Memory B cell (primary cell): ENCODE measurements around the gene DNAH3.
"Not testable (repeated sequence)": the region's sequence is repeated elsewhere in the genome, so short reads cannot be mapped to it uniquely, and the experiment has no call there.

Experiments
- ATAC-seq: fragments of 150-1000 bp; cut with Tn5 transposase; 2 replicates; pipeline ENCODE4 v1.10.0; 2021; ENCODE audit warnings: low read depth, mild to moderate bottlenecking, moderate library complexity
- DNase-seq, 2 donors: peaks; one replicate each; pipeline ENCODE4 v3.0.0; 2022; ENCODE audit warnings: low spot score in 2 of 2
- H3K27ac Mint-ChIP-seq: one replicate; pipeline ENCODE4 v1.8.0; 2022; ENCODE audit warnings: mild to moderate bottlenecking, moderate library complexity, mixed read lengths
- H3K27me3 Mint-ChIP-seq: one replicate; pipeline ENCODE4 v1.8.0; 2022; ENCODE audit warnings: mixed read lengths
- H3K36me3 Mint-ChIP-seq: one replicate; pipeline ENCODE4 v1.8.0; 2022; ENCODE audit warnings: mild to moderate bottlenecking, mixed read lengths
- H3K4me1 Mint-ChIP-seq: one replicate; pipeline ENCODE4 v1.8.0; 2022; ENCODE audit warnings: mixed read lengths
- H3K4me3 Mint-ChIP-seq: one replicate; pipeline ENCODE4 v1.8.0; 2022; ENCODE audit warnings: mild to moderate bottlenecking, moderate library complexity, mixed read lengths
- H3K9me3 Mint-ChIP-seq: one replicate; pipeline ENCODE4 v1.8.0; 2022; ENCODE audit warnings: mixed read lengths

Gene DNAH3

DNA sequence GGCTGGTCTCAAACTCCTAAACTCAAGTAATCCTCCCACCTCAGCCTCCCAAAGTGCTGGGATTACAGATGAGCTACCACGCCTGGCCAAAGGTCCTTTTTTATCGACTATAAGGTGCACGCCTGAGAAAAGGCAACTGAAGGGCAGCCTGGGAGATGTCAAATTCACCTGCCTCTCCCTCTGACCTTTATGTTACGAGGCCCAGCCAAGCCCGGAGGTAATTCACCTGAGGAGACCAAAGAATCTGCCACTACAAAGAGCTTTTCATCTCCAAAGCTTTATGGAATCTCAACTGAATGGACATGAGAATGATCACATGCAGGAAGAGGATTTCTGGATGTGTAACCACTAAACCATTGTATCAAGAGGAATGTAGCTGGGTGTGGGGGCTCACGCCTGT, 212.9 kb downstream of the DNAH3 start:
- H3K4me3 Mint-ChIP-seq: no peak overlapping the region
- H3K36me3 Mint-ChIP-seq: no peaks in the 10 kb centered on the region
- ATAC-seq: no peak
- no peak for DNase-seq
- no peak overlapping the region for H3K27ac Mint-ChIP-seq
- H3K9me3 Mint-ChIP-seq: no peaks in the 10 kb centered on the region
- peaks cover 6% of the 10 kb centered on the region for H3K4me1 Mint-ChIP-seq
- no peaks in the 10 kb centered on the region for H3K27me3 Mint-ChIP-seq

DNA sequence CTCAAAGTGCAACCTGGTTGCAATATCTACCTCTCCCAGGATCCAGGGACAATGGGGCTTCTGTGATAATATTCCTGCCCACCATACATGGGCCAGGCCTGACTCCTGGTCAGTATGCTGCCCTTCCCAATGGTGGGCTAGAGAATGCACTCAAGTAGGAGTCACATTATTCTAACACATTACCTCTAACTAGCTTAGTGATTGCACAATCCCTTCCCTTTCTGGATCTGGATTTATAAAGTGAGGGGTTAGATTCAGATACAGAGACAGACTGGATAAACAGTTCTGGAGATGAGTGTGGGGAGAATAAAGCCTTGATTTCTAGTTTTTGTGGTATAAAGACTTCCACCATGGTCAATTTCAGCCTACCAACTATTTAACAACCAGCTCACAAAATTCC, 217.1 kb downstream of the DNAH3 start:
- Mint-ChIP-seq H3K36me3 (no peaks in the 10 kb centered on the region), H3K9me3 (no peaks in the 10 kb centered on the region), H3K27ac (no peak overlapping the region), H3K27me3 (no peaks in the 10 kb centered on the region), H3K4me3 (no peak overlapping the region), H3K4me1 (no peaks in the 10 kb centered on the region)
- ATAC-seq (no peak), DNase-seq (no peak)

DNA sequence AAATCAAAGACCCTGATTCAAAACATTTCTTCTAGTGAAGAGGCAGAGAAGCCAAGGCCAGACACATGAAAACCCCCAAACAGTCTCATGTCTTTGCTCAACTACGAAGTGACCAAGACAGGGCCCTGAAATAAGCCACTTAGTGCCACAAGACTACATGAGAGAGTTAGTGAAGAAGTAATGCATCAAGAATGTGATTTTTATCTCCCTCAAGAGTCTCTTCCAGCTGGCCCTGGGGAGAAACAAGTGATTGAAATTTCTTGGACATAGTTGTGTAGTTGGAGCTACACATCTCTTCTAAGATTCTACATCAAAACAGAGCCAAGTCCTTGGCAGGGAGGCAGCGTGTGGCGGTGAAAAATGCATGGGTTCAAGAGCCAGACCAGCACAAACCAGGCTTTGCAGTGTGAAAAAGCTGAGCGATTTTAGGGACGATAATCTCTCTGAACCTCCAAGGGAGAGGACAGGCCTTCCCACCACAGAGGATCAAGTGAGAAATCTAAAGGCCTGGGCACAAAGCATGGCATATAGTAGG, 219.5 kb downstream of the DNAH3 start:
- H3K4me3 Mint-ChIP-seq: no peak overlapping the region
- H3K9me3 Mint-ChIP-seq: no peaks in the 10 kb centered on the region
- DNase-seq (no peak), ATAC-seq (no peak)
- H3K27ac Mint-ChIP-seq: no peak overlapping the region
- no peaks in the 10 kb centered on the region for H3K4me1 Mint-ChIP-seq
- peaks cover 2% of the 10 kb centered on the region for H3K36me3 Mint-ChIP-seq
- no peaks in the 10 kb centered on the region for H3K27me3 Mint-ChIP-seq

DNA sequence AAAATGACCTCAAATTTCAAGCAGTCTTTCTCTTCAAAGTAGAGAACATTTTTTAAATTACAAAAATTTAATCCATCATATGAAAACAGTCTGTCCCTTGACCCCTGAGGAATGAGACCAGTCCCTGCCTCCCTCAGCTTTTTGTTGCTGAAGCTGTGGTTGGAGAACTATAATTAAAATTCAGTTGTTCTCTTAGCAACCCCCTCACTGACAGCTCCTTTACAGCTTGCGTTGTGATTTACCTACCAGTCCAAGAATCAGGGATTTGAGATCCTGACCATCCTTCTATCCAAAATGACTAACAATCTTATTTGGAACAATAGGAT, 220.3 kb downstream of the DNAH3 start:
- Mint-ChIP-seq H3K27me3 (no peaks in the 10 kb centered on the region), H3K9me3 (no peaks in the 10 kb centered on the region), H3K27ac (no peak overlapping the region), H3K4me3 (no peak overlapping the region), H3K4me1 (no peaks in the 10 kb centered on the region), H3K36me3 (peaks cover 9% of the 10 kb centered on the region)
- ATAC-seq: no peak
- DNase-seq: no peak

DNA sequence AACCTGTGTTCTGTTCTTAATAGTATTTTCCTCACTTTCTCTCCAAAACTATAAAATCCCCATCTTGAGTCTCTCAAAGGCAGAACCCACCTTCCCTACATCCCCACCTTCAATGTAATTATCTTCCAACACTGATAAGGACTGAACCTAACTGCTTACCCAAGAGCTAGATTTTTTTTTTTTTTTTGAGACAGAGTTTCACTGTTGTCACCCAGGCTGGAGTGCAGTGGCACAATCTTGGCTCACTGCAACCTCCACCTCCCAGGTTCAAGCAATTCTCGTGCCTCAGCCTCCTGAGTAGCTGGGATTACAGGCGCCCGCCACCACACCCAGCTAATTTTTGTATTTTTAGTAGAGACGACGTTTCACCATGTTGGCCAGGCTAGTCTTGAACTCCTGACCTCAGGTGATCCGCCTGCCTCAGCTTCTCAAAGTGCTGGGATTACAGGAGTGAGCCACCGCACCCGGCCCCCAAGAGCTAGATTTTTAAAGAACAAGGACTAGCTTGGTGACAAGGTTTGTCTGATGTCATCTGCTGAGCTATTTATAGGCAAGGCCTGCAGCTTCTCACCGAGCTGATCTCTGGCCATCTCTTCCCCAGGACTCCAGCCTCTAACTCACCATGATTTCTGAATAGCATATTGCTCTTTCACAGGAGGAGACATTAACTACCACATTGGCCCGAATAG, 220.8 kb downstream of the DNAH3 start:
- not testable (repeated sequence) for H3K4me1 Mint-ChIP-seq, H3K27ac Mint-ChIP-seq, ATAC-seq, H3K9me3 Mint-ChIP-seq, H3K4me3 Mint-ChIP-seq, DNase-seq, H3K27me3 Mint-ChIP-seq
- H3K36me3 Mint-ChIP-seq: peaks cover 10% of the 10 kb centered on the region

DNA sequence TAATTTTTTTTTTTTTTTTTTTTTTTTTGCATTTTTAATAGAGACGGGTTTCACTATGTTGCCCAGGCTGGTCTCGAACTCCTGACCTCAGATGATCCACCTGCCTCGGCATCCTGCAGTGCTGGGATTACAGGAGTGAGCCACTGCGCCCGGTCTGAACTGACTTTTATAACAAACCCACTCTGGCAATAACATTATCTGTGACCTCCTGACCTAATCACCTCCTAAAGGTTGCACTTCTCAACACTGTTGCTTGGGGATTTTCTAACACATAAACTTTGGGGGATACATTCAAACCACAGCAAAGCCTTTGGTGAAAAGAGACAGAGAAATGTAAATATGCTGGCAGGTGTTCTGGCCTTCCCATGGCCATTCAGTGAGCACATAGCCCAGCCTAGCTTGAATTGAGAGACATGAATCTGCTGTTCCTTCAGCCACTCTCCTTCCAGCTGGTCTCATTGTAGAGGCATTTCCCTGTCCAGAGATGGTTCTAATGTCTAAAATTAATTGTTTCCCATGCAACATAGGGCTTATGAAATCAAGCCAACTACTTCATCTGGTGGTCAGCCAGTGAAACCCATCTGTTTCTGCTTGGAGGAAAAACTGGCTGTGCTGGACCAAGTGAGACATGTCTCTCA, 221.8 kb downstream of the DNAH3 start:
- Mint-ChIP-seq H3K4me3 (no peak overlapping the region), H3K27ac (no peak overlapping the region), H3K9me3 (no peaks in the 10 kb centered on the region), H3K27me3 (no peaks in the 10 kb centered on the region), H3K4me1 (no peaks in the 10 kb centered on the region), H3K36me3 (peaks cover 18% of the 10 kb centered on the region)
- no peak for ATAC-seq
- no peak for DNase-seq

DNA sequence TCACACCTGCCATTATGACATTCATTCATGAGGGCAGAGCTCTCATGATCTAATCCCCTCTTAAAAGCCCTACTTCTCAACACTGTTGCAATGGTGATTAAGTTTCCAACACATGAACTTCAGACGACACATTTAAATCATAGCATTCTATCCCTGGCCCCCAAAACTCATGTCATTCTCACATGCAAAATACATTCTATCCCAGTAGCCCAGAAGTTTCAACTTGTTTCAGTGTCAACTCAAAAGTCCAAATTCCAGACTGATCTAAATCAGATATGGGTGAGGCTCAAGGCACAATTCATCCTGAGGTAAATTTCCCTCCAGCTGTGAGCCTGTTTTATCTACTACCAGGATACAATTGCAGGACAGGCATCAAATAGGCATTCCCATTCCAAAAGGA, 224.9 kb downstream of the DNAH3 start:
- Mint-ChIP-seq H3K27me3 (no peaks in the 10 kb centered on the region), H3K9me3 (no peaks in the 10 kb centered on the region), H3K4me1 (no peaks in the 10 kb centered on the region), H3K4me3 (no peak overlapping the region), H3K27ac (no peak overlapping the region), H3K36me3 (peaks cover 24% of the 10 kb centered on the region)
- ATAC-seq (no peak), DNase-seq (no peak)

DNA sequence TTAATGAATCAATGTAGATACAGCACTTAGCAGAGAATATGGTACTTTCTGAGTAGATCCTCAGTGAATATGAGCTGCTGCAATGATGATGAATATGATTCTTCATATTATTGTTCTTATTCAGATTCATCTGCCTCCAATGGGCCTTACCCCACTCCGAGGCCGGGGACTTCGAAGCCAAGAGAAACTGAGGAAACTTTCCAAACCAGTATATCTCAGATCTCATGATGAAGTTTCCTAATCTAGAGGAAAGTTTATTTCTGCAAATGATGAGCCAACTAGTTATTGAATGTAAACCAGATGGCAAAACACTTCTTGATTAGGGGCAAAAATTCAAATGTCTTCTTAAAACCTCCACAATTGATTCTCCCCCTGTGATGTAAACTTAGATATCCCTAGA, 226.8 kb downstream of the DNAH3 start:
- no peak overlapping the region for H3K4me3 Mint-ChIP-seq
- ATAC-seq: no peak
- H3K4me1 Mint-ChIP-seq: no peaks in the 10 kb centered on the region
- H3K36me3 Mint-ChIP-seq: peaks cover 26% of the 10 kb centered on the region
- H3K9me3 Mint-ChIP-seq: no peaks in the 10 kb centered on the region
- no peaks in the 10 kb centered on the region for H3K27me3 Mint-ChIP-seq
- no peak for DNase-seq
- no peak overlapping the region for H3K27ac Mint-ChIP-seq

DNA sequence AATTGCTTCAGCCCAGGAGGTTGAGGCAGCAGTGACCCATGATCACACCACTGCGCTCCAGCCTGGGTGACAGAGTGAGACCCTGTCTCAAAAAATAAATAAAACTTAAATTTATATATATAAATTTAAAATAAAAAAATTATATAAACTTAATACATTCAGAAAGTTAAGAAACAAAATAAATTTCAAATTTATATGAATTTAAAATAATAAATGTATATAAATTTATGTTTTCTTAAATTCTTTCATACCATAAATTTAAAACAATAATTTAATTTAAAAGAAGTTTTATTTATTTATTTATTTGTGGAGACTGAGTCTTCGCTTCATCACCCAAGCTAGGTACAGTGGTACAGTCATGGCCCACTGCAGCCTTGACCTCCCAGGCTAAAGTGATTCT, 229.8 kb downstream of the DNAH3 start:
- no peak overlapping the region for H3K4me3 Mint-ChIP-seq
- ATAC-seq: no peak
- no peaks in the 10 kb centered on the region for H3K9me3 Mint-ChIP-seq
- H3K4me1 Mint-ChIP-seq: peaks cover 8% of the 10 kb centered on the region
- DNase-seq: no peak
- no peak overlapping the region for H3K27ac Mint-ChIP-seq
- peaks cover 36% of the 10 kb centered on the region for H3K36me3 Mint-ChIP-seq
- H3K27me3 Mint-ChIP-seq: no peaks in the 10 kb centered on the region

DNA sequence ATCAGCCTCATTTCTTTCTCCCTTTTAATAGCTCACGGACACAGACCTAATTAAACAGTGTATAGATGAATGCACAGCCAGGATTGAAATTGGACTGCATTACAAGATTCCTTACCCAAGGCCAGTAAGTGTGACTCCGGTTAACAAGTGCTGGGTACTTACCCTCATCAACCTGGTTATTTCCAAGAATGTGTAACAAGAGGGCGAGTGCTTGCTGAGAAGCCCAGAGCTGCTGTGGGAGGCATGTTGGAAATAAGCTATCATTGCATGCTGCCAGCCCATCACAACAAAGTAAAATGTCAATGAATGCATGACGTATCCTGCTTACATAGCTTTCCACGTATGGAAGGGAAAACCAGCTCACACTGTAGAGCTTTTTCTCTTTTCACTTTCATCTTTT, 230.6 kb downstream of the DNAH3 start:
- Mint-ChIP-seq H3K36me3 (peaks cover 35% of the 10 kb centered on the region), H3K27ac (no peak overlapping the region), H3K4me3 (no peak overlapping the region), H3K27me3 (no peaks in the 10 kb centered on the region), H3K4me1 (peaks cover 8% of the 10 kb centered on the region), H3K9me3 (no peaks in the 10 kb centered on the region)
- no peak for ATAC-seq
- no peak for DNase-seq

DNA sequence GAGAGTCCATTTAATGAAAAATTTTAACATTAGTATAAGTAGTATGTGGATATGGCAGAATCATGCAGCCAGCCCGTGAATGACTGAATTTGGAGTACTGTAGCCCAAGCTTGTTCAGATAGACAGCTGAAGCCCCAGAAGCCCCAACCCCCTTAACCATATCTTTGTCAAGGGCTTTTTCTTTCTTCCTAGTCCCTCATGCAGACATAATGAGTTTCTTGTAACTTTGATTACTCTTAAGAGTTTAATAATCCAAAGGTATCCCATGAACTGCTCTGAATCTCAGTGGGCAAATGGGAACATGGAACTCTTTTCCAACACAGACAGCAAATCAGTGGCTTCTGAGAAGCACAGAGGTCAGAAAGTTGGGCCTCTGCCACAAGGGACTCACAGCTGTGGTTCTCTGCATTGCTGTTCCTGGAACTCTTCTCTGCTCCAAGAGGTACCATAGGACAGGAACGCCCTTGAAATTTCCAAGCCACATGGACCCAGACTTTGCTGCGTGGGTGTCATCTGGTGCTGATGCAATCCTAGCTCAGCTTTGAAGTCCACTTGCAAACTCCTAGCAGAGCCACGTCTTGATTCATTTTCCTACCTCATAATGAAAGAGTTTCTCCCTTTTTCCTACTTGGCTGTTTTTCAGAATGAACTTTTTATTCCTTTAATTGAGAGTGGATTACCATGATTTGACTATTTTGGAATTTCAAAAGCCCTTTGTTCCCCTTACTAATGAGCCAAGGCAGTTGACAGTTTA, 232.0 kb downstream of the DNAH3 start:
- H3K27ac Mint-ChIP-seq: no peak overlapping the region
- H3K4me1 Mint-ChIP-seq: peaks cover 8% of the 10 kb centered on the region
- no peaks in the 10 kb centered on the region for H3K9me3 Mint-ChIP-seq
- peaks cover 25% of the 10 kb centered on the region for H3K36me3 Mint-ChIP-seq
- DNase-seq: no peak
- H3K27me3 Mint-ChIP-seq: no peaks in the 10 kb centered on the region
- H3K4me3 Mint-ChIP-seq: no peak overlapping the region
- no peak for ATAC-seq

DNA sequence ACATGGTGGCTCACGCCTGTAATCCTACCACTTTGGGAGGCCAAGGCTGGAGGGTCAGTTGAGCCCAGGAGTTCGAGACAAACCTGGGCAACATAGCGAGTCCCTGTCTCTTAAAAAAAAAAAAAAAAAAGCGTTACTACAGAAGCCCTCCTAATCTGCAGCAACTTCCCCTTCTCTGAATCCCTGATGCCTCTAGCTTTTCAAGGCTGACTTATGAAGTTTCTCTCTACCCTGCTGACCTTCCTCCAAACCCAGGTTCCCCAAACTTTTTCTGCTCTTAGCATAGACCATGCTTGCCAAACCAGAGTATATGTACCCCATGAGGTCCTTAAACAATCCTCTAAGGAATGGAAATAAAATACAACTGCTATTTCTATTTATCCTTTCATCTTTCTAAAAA, 233.7 kb downstream of the DNAH3 start:
- Mint-ChIP-seq H3K27me3 (no peaks in the 10 kb centered on the region), H3K27ac (no peak overlapping the region), H3K36me3 (peaks cover 21% of the 10 kb centered on the region), H3K9me3 (no peaks in the 10 kb centered on the region), H3K4me3 (no peak overlapping the region), H3K4me1 (peaks cover 8% of the 10 kb centered on the region)
- ATAC-seq: no peak
- DNase-seq: no peak

DNA sequence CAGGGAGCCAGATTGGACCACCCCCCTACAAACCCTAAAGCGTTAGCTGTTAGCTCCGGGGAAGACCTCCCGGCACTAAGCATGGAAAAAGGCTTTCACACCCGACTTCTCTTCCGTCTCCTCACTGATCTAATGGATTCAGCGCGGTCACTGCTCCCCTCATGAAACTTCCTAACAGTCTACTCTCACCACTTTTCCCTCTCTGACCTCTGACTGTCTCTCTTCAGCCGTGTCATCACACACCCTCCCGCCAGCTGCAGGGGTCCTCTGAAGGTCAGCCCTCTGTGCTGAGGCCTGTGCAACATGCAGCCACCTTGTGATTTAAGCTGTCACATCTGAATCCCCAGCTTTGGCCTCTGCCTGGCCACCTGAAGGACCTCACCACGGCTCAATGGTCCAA, 234.4 kb downstream of the DNAH3 start:
- ATAC-seq (no peak), DNase-seq (no peak)
- Mint-ChIP-seq H3K9me3 (no peaks in the 10 kb centered on the region), H3K36me3 (peaks cover 20% of the 10 kb centered on the region), H3K4me1 (peaks cover 8% of the 10 kb centered on the region), H3K4me3 (no peak overlapping the region), H3K27me3 (no peaks in the 10 kb centered on the region), H3K27ac (no peak overlapping the region)

DNA sequence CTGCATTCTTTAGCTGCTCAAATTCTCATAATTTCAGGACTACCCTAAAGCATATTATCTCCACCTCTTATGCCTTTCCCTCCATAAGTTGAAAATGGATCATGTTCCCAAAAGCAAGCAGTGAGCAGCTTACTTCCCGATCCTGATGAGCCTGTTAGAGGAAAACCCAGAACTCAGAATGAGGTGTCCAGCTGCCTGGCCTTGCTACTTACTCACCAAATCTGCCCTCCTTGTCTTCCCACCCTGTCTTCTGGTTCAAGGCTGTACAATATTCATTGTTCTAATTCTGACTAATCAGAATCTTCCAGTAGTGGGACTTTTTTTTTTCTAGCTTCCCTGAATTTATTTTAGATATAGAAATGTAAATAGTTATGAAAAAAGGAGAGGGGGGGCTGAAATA, 239.3 kb downstream of the DNAH3 start:
- Mint-ChIP-seq H3K27ac (no peak overlapping the region), H3K4me3 (no peak overlapping the region), H3K36me3 (peaks cover 10% of the 10 kb centered on the region), H3K4me1 (peaks cover 2% of the 10 kb centered on the region), H3K27me3 (no peaks in the 10 kb centered on the region), H3K9me3 (no peaks in the 10 kb centered on the region)
- no peak for DNase-seq
- ATAC-seq: no peak
